MG63 (cell line): ENCODE data around the gene SASS6. TPM values are rescaled to one million over a fixed set of nuclear protein-coding genes. Genes with fewer than 3 reads are reported as not detected.
"Not testable (repeated sequence)": the region's sequence is repeated elsewhere in the genome, so short reads cannot be mapped to it uniquely, and the experiment has no call there.

Experiments
- DNase-seq: peaks from one replicate; pipeline ENCODE4 v3.0.0-alpha.2; 2020
- H3K27me3 ChIP-seq: fragments of 250-450 bp; sonication (Bioruptor Pico); 2 replicates; pipeline ENCODE4 v1.5.1; 2020; ENCODE audit warnings: mild to moderate bottlenecking, moderate library complexity
- H3K36me3 ChIP-seq: fragments of 250-450 bp; sonication (Bioruptor Pico); 2 replicates; pipeline ENCODE4 v1.5.1; 2020; ENCODE audit warnings: mild to moderate bottlenecking, moderate library complexity
- H3K4me3 ChIP-seq: fragments of 250-450 bp; sonication (Bioruptor Pico); 2 replicates; pipeline ENCODE4 v1.5.1; 2020; ENCODE audit warnings: mild to moderate bottlenecking, moderate library complexity
- H3K9me3 ChIP-seq: fragments of 250-450 bp; sonication (Bioruptor Pico); 2 replicates; pipeline ENCODE4 v1.5.1; 2020; ENCODE audit warnings: mild to moderate bottlenecking, moderate library complexity
- total RNA-seq: library from RNA; depleted of rRNA; stranded (reverse); fragments of >200 nt; shearing (Covaris generic); gene quantifications from 2 replicates; pipeline ENCODE4 v1.2.3, GENCODE V29; 2014; ENCODE audit warnings: low replicate concordance

SASS6 gene
- total RNA-seq, 1 experiment from 2014 or later = 4.9 TPM

DNA sequence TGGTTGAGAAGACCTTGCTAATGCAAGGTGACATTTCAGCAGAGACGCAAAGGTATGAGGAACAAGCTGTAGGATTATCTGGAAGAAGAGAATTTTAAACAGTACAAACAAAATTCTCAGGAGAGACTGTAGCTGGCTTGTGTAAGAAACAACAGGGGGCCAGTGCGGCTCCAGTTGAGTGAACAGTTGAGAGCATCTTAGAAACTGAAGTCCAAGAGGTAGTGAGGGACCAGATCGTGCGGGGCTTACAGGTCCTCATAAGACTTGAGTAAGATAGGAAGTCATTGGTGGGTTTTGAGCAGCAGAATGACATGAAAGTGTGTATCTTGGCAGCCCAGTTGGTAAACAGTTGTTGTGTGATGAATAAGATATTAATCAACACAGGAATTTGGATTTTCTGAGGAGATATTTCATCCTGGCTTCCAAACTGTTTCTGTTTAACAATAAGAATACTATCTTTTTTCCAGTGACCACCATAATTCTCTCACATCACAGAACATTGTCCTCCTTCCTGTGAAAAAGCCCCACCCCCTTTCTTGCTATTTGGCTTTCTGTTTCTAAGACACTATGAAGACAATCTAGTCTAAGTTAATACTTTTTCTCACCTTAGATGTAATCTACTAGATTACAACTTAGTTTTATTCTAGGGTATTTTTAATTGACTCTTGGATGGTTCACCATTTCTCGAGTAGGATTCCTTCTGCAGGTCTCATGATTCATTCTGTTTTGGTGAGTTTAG, 62.4 kb downstream of the SASS6 start:
- Histone ChIP-seq H3K27me3 (no peaks in the 10 kb centered on the region), H3K9me3 (no peaks in the 10 kb centered on the region), H3K4me3 (no peak overlapping the region), H3K36me3 (peaks cover 62% of the 10 kb centered on the region)
- no peak for DNase-seq

DNA sequence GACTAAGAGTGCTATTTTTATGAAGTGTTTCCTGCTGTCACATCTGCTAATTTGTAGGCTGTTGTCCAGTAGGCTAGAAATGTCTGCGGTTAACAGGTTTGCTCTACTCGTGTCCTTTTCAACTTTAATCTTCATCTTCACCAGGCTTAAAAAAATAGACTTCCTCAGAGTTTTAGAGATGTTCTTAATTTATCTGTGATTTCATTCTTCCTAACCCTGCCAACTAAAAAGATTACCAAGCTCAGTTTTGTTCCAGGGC, 66.8 kb downstream of the SASS6 start:
- peaks cover 58% of the 10 kb centered on the region for H3K36me3 ChIP-seq
- no peaks in the 10 kb centered on the region for H3K27me3 ChIP-seq
- no peak for DNase-seq
- no peak overlapping the region for H3K4me3 ChIP-seq
- no peaks in the 10 kb centered on the region for H3K9me3 ChIP-seq

DNA sequence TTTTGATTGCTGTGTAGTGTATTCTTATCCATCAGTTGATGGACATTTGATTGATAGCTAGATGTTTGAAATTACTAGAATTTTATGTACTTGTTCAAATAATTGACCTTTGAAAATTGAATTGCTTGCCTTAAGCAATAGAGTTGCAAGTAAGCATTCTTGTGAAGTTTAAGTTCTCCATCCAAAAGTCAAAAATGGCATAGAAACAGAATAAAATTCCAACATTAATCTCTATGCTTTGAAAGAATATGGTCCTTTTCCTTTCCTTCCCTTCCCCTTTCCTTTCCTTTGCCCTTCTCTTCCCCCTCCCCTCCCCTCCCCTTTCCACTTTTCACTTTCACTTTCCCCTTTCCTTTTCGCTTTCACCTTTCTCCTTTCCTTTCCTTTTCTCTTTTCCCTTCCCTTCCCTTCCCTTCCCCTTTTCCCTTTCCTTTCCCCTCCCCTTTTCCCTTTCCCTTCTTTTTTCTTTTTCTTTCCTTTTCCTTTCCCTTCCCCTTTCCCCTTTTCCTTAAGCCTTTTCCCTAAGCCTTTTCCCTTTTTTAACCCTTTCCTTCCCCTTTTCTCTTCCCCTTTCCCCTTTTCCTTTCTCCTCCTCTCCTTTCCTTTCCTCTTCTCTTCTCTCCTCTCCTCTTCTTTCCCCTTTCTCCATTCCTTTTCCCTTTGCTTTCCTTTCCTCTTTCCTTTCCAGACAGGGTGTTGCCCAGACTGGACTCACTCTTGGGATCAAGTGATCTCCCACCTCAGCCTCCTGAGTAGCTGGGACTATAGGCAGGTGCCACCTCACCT, 67.4 kb downstream of the SASS6 start:
- H3K9me3 ChIP-seq = no peaks in the 10 kb centered on the region
- no peak for DNase-seq
- H3K36me3 ChIP-seq = peaks cover 59% of the 10 kb centered on the region
- H3K27me3 ChIP-seq = no peaks in the 10 kb centered on the region
- H3K4me3 ChIP-seq = no peak overlapping the region

DNA sequence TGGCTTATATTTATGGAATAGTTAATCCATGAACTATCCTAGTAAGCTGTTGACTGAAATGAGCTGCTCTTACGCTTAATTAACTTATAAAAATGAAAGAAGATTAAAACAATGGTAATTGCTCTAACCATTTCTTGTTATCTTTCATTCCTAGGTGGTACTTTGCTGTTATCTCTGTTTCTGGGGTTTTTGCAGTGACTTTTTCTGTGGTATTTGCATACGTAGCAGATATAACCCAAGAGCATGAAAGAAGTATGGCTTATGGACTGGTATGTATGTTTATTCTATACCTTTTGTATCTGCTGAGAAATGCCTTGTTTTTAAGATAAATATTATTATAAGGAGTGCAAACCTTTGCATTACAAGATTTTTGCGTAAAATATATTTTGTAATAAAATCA, 71.0 kb downstream of the SASS6 start:
- Histone ChIP-seq H3K4me3 (no peak overlapping the region), H3K36me3 (peaks cover 37% of the 10 kb centered on the region), H3K9me3 (no peaks in the 10 kb centered on the region), H3K27me3 (no peaks in the 10 kb centered on the region)
- no peak for DNase-seq

DNA sequence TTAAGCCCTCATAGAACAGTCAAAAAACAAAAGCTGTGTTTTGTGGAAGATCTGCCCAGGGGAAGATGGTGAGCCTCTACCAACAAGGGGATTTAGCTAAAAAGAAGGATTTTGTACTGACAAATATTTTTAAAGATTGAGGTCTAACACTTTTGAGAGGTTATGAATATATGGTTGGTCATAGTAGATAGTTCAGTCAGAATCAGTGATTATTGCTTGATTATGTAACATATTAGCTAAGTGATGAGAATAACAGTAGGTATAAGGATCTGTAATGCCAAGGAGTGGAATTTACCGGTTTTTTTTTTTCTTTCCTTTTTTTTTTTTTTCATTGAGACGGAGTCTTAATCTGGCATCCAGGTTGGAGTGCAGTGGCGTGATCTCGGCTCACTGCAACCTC, 79.0 kb downstream of the SASS6 start:
- no peak overlapping the region for H3K4me3 ChIP-seq
- no peak for DNase-seq
- peaks cover 19% of the 10 kb centered on the region for H3K36me3 ChIP-seq
- H3K27me3 ChIP-seq = no peaks in the 10 kb centered on the region
- H3K9me3 ChIP-seq = no peaks in the 10 kb centered on the region

DNA sequence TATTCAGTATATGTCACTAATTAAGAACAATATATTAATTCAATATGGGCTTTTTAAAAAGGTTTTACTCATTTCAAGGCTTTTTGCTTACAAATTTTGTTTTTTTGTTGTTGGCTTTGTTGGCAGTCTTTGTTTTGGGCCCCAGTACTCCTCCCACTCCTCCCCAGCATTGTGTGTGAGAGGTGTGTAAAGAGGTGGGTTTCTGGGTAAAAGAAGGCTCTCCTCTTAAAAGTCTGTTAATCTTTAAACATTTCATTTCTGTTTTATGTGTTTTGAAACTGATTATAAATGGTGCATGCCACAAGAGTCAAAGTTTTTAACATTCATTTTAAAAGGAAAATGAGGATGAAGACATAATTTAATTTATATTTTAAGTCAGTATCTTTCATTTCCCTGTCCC, 79.6 kb downstream of the SASS6 start:
- no peak for DNase-seq
- no peak overlapping the region for H3K4me3 ChIP-seq
- no peaks in the 10 kb centered on the region for H3K9me3 ChIP-seq
- peaks cover 19% of the 10 kb centered on the region for H3K36me3 ChIP-seq
- no peaks in the 10 kb centered on the region for H3K27me3 ChIP-seq

DNA sequence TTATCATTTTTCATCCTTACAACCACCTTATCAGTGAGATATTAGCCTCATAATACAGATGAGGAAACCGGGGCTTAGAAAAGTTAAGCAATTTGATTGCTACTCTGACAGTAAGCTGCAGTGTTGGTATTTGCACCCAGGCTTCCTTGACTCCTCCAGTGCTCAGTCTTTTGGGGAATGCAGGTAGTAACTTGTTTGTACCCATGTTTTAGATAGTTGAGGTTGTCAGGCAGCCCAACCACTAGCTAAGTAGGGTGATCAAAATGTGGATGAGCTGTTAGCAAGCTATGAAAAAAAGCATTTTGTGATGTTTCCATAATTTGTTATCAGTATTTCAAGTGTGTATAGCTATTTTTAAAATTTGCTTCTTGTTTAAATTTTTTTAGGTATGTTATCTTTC, 80.8 kb downstream of the SASS6 start:
- no peaks in the 10 kb centered on the region for H3K27me3 ChIP-seq
- H3K4me3 ChIP-seq = no peak overlapping the region
- peaks cover 16% of the 10 kb centered on the region for H3K36me3 ChIP-seq
- no peak for DNase-seq
- H3K9me3 ChIP-seq = no peaks in the 10 kb centered on the region

DNA sequence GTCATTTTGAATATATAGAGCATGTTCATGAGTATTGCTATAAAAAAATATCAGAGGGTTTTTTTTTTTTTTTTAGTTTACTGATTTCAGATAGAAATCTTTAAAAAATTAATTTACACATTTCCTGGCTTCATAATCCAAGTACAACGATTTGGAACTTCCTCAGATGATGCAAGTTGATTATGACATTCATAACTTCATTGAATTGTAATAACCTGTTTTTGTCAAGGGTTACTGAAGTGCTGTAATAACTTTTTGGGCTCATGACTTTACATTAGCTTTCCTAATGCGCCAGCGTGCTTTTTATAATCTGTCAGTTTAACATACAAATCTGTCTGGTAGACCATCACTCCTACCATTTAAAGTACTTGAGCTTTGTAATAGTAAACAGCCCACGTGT, 81.3 kb downstream of the SASS6 start:
- peaks cover 11% of the 10 kb centered on the region for H3K36me3 ChIP-seq
- no peaks in the 10 kb centered on the region for H3K27me3 ChIP-seq
- H3K4me3 ChIP-seq = no peak overlapping the region
- H3K9me3 ChIP-seq = no peaks in the 10 kb centered on the region
- no peak for DNase-seq

DNA sequence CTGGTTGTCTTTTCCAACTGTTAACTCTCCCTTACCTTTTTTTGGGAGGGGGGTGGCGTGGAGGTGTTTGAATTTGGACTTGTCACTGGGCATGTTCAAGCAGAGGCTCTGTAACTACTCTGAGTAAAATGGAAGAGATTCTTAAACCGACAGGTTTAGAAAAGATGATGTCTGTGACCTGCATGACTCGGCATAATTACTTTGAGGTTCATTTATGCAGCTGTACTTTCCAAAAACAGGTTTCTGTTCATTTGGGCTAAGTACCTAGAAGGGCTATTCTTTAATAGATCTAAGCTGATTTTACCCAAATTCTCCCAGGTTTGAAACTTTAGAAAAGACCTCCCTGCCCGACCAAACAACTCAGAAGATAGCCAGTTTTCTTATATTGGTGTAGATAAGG, 82.6 kb downstream of the SASS6 start:
- Histone ChIP-seq H3K27me3 (no peaks in the 10 kb centered on the region), H3K36me3 (peaks cover 5% of the 10 kb centered on the region), H3K9me3 (0 out of 2 replicates have a peak, but pooled peaks cover under 1% of the 10 kb centered on the region), H3K4me3 (no peak overlapping the region)
- no peak for DNase-seq

DNA sequence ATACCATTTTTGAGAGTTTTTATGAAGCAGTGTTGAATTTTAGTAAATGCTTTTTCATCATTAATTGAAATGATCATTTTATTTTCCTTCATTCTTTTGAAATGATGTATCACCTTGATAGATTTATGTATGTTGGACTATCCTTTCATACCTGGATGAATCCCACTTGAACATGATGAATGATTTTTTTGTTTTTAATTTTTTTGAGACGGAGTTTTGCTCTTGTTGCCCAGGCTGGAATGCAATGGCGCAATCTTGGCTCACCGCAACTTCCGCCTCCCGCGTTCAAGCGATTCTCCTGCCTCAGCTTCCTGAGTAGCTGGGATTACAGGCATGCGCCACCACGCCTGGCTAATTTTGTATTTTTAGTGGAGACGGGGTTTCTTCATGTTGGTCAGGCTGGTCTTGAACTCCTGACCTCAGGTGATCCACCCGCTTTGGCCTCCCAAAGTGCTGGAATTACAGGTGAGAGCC, 85.5 kb downstream of the SASS6 start:
- DNase-seq, H3K9me3 ChIP-seq, H3K27me3 ChIP-seq, H3K4me3 ChIP-seq: not testable (repeated sequence)
- peaks cover 15% of the 10 kb centered on the region for H3K36me3 ChIP-seq

DNA sequence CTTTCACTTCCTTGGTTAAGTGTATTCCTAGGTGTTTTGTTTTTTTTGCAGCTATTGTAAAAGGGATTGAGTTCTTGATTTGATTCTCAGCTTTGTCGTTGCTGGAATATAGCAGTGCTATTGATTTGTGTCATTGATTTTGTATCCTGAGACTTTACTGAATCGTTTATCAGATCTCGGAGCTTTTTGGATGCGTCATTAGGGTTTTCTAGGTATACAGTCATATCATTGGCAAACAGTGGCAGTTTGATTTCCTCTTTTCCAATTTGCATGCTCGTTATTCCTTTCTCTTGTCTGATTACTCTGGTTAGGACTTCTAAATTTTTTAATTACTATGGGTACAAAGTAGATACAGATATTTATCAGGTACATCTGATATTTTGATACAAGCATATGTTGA, 87.5 kb downstream of the SASS6 start:
- Histone ChIP-seq H3K9me3 (peaks cover 3% of the 10 kb centered on the region; the same call in 1 of the 2 replicates), H3K27me3 (no peaks in the 10 kb centered on the region), H3K36me3 (peaks cover 17% of the 10 kb centered on the region), H3K4me3 (no peak overlapping the region)
- DNase-seq = no peak

DNA sequence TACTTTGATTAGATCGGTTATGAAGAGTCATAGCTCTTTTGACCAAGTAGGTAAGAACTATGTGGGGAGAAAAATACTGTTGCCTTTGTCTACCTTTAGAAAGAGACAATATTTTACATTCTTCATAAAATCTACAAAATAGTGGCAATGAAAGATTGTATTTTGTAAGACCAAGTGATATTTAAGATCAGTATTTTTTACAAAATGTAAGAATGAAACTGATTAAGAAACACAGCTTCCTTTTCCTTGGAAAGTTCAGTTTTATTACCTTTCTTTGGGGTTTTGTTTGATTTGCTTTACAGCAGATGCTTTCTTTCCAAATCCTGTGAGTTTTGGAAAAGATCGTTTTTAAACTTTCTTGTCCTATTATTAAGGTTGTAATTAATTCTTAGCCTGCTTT, 93.1 kb downstream of the SASS6 start:
- no peaks in the 10 kb centered on the region; the same call in 1 of the 2 replicates for H3K9me3 ChIP-seq
- peaks cover 17% of the 10 kb centered on the region for H3K36me3 ChIP-seq
- H3K27me3 ChIP-seq = no peaks in the 10 kb centered on the region
- H3K4me3 ChIP-seq = peak overlapping the region; percentile 64
- no peak for DNase-seq

DNA sequence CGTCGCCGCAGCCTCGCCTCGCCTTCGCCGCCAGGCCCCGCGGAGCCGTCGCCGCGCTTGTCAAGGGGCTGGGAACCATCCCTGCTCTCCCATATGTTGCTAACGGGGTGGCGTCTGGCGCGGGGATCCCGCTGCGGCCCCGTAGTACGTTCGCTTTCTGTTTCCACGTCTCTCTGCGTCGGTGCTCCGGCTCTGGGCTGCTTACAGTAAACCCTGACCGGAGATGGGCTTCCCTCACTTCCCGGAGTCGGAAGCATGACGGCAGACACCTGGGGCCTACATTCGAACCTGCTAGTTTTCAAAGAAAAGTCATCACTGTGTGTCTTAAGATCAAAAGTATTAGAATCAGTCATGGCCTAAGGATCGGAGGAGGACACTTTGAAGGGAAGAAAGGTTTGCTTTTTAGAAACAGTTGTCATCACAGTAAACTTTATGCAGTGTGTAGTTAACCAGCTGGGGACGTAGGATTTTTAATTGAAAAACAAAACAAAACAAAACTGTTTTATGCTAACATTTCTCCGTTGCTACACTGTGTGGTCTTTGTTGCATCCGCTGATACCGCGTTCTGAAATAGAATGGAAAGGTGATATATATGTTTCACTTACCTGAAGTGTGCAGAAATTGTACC, 94.0 kb downstream of the SASS6 start:
- Histone ChIP-seq H3K4me3 (peak overlapping the region; percentile 64), H3K9me3 (no peaks in the 10 kb centered on the region; the same call in 1 of the 2 replicates), H3K36me3 (peaks cover 13% of the 10 kb centered on the region), H3K27me3 (no peaks in the 10 kb centered on the region)
- DNase-seq = peak; percentile 57

DNA sequence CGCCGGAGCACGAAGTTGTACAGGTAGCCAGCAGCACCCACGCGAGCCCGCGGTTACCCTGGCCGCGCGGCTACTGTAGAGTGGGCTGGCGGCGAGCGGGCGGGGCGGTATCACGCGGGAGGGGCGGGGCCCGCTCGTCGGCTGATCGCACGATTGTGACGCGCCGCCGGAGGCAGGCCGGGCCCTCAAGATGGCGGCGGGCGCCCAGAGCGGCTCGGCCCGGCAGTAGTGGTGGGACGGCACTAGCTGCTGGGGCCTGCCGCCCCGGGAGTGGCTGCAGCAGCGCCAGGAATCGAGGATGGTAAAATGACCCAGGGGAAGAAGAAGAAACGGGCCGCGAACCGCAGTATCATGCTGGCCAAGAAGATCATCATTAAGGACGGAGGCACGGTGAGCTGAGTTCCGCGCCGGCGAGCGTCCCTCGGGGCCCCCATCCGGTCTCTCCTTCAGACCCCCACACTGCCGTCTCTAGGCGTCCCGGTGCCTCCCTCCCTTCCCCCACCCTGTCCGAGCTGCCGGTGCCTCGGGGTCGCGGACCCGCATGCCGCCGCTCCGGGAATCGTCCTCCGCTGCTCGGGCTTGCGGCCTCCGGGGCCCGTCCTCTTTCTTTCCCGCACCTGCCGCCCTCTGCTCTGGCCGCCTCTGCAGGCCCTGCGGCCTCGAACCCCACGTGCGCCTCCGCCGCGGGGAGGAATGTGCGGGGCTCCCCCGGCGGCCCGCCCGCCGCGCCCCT, 94.6 kb downstream of the SASS6 start:
- H3K27me3 ChIP-seq = no peaks in the 10 kb centered on the region
- peaks cover 6% of the 10 kb centered on the region; the same call in 1 of the 2 replicates for H3K36me3 ChIP-seq
- H3K4me3 ChIP-seq = peak overlapping the region; percentile 64
- DNase-seq = peak; percentile 87
- no peaks in the 10 kb centered on the region; the same call in 1 of the 2 replicates for H3K9me3 ChIP-seq

DNA sequence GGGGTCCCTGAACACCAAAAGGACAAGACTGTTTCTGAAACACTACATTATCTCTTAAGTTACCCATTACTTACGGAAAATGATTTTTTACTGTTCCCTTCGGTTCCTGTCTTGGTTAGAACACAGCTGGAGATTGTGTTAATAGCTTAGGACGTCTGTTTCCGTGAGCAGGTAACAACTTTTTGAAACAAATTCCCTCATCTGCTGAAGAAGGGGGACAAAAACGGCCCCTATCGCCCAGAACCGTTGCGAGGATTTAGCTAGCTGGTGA, 95.1 kb downstream of the SASS6 start:
- Histone ChIP-seq H3K9me3 (no peaks in the 10 kb centered on the region; the same call in 1 of the 2 replicates), H3K36me3 (peaks cover 5% of the 10 kb centered on the region; the same call in 1 of the 2 replicates), H3K27me3 (no peaks in the 10 kb centered on the region), H3K4me3 (peak overlapping the region; percentile 64)
- no peak for DNase-seq

DNA sequence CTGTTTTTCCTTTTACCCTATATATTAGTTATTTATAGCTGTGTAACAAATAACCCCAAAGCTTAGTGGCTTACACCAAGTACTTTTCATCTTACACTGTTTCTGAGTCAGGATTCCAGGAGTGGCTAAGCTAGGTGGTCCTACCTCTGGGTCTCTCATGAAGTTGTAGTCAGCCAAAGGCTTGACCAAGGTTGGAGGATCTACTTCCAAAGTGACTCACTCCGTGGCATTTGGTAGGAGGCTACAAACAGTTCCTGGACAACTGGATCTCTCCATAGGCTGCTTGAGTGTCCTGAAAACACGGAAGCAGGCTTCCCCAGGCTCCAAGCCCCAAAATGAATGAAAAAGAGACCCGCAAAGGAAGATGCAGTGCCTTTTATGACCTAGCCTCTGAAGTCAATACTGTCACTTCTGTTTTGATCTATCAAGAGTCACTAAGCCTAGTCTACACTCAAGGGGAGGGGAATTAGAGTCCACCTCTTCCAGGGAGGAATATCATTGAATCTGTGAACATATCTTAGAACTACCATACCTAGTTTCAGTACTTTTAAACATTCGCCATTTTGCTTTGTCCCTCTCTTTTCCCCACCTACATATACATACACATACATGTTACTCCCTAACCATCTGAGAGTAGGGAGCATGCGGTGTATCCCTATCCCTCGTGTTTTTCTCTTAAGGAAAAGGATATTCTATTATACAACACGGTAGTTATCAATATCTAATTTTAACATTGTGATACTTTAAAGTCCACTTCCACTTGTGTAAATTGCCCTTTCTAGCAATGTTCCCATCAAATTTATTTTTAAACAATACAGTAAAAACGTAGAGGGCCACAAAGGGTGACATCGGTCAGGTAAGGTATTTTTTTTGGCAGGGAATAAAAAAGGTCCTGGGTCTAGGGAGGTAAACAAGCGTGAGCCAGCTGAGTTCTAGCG, 95.7 kb downstream of the SASS6 start:
- H3K27me3 ChIP-seq = no peaks in the 10 kb centered on the region
- peak overlapping the region; percentile 64 for H3K4me3 ChIP-seq
- peak; percentile 21 for DNase-seq
- peaks cover 5% of the 10 kb centered on the region; the same call in 1 of the 2 replicates for H3K36me3 ChIP-seq
- H3K9me3 ChIP-seq = no peaks in the 10 kb centered on the region; the same call in 1 of the 2 replicates
